Effector CD8-positive, alpha-beta T cell (primary cell): ENCODE data around the gene FAM117B.
"Not testable (repeated sequence)": the region's sequence is repeated elsewhere in the genome, so short reads cannot be mapped to it uniquely, and the experiment has no call there.

Experiments
- DNase-seq: peaks from one replicate; lab custom pipeline; 2025; lab: John Stamatoyannopoulos, UW

Gene FAM117B

DNA sequence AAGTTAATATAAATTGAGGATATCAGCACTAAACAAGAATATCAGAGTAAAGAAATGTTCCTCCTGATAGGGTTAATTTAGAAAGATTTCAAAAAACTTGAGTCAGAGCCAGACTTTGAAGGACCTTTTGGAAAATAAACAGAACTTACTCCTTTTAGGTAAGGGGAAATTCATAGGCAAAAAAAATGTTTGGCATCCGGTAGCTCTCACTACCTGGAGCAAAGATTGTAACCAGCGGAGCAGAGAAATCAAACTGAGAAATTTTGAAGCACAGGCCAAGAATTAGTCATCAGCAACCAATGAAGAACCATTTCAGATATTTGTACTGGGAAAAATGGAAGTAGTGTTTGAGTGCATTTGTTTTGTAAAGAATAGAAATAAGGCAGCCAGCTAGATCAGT is 123.8 kb downstream of the FAM117B start:
- no peak for DNase-seq

DNA sequence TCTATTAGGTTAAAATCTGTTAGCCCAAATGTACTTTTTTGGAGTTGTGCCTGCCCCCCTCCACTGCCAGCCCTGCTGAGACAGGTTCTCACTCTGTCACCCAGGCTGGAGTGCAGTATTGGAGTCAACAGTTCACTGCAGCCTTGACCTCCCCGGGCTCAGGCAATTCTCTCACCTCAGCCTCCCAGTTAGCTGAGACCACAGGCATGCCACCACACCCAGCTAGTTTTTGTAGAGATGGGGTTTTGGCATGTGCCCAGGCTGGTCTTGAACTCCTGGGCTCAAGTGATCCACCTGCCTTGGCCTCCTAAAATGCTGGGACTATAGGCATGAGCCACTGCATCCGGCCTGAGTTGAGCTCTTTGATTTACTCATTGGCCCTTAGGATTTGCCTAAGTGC is 126.1 kb downstream of the FAM117B start:
- DNase-seq = no peak

DNA sequence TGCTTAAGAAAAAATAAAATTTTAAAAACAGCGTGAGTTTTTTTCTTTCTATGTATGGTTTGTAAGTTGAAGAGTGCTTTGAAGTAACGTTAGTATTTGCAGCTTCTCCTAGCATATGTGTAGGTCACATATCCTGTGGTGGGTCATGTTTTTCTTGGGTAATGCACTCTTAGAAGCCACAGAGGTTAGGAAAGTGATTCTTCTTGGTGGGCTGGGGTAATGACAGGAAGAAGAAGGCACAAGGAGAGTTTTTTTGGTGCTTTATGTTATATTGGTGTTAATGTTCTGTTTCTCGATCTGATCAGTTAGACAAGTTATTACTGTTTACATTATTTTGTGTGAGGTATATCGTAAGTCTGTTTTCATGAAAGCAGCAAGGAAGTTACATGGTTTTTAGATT is 127.8 kb downstream of the FAM117B start:
- DNase-seq = no peak

DNA sequence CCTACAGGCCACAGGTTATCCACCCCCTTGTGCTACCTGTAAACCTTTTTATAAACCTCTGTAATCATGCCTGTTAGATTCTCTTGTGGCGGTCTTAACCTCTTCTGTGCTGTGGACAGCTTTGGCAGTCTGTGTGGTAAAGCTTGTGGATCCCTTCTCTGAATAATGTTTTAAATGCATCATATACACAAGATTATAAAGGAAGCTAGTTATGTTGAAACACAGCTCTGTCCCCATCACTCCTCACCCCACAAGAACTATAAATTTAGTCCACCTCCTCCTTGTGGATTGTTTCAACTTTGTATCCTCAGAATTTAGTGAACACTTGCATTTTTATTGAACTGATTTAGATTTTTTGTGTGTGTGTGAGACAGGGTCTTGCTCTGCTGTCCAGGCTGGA is 129.1 kb downstream of the FAM117B start:
- DNase-seq = no peak

DNA sequence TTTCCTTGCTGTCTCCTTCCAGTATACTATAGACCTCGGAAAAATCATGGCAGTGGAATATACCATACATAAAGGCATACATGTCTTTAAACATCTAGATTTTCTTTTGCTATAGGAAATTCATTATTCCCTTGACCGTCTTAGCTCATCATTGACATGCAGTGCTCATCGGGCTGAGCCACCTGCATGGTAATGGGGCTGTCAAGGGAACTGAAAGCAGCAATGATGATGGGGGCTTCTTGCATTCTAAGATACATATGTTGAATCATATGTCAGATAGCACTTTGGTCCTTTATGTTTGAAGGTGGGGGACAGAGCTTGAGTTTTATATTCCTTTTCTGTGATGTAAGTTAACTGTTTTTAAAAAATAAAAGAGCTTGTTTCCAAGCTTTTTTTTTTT is 130.2 kb downstream of the FAM117B start:
- no peak for DNase-seq

DNA sequence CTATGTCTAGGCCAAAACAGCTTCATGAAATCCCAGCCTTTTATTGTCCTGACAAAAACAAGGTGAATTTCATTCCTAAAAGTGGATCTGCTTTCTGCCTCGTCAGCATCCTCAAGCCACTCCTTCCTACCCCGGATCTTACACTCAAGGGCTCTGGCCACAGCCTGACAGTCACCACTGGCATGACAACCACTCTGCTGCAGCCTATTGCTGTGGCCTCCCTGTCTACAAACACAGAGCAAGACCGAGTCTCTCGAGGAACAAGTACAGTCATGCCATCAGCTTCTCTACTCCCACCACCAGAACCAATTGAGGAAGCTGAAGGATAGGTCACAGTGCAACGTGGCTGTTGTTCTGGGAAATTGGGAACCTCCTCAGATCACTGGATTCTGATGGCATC is 130.7 kb downstream of the FAM117B start:
- no peak for DNase-seq

DNA sequence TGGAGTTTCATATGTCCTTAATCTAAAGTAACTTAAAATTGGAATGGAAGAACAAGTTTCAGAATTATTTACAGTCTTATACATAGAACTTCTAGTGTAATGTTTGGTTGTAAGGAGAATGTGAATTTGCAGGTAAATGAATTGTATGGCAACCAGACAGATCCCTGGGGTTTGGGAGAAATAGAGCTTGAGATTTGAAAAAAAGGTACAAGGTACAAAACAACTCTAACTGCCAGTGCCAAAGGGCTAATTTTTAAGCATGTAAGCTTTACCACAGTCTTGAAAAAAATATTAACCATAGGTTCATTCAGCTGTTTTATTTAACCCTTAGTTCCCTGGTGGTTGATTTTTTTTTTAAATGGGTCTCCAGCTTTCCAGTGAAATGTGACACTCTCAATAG is 133.5 kb downstream of the FAM117B start:
- no peak for DNase-seq

DNA sequence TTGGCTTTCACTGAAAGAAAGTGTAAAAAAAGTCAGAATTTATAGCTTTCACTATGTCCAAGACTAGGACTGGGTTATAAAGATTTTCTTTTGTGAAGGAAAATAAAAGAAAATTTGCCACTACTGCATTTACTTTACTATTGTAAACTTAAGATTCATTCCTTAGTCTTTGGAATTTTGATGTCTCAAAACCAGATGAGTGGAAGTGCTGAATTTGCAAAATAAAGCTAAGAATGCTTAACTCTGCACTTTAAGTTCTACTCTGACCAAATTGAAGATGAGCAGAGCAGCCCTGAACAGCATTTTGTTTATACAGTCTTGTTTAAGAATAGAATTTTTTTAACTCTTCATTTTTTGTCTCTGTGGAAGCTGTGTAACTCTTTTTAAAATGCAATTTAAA is 134.4 kb downstream of the FAM117B start:
- no peak for DNase-seq

DNA sequence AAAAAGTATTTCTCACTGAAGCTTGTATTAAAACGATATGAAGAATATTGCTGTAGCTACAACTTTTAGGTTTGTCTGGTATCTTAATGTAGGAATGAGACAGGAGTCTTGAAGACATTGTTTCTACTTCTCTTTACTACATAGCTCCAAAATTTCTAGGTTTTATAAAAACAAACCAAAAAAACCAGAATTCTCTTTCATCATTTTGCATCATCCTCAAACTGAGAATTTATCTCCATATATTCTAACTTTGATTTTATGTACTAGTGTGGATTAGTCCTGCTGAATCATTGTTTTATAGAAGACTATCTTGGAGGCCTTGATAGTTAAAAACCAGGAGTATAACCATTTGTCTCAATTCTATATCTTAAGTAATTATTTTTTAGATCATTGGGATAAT is 136.6 kb downstream of the FAM117B start:
- DNase-seq = no peak

DNA sequence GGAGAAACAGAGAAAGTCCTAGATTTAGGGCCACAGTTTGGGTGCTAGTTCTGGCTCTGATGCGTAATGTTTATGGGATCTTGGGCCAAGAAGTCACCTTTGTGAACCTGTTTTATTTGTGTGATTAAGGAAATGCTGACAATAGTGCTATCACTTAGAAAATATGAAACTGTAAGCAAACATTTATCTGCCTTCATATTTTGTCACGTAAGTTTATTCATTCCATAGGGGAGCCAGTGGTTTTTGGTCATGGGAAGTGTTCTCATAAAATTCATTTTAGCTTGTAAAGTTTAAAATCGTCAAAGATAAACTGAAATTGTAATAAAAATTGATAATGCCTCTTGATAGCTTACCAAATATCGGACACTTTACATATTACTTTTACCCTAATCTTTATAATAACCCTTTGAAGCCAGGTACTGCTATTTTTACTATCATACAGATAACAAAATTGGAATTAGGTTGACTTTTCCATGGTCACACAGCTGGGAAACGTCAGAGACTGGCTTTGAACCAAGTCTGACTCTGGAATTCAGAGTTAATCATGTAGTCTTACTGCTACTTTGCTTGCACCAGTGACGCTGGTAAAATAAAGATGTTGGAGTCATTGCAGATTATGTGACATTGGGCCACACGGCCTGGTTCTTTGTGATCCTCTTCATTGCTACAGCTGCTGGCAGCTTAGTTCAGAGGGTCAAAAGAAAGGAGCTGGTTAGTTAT is 137.1 kb downstream of the FAM117B start:
- DNase-seq = no peak

DNA sequence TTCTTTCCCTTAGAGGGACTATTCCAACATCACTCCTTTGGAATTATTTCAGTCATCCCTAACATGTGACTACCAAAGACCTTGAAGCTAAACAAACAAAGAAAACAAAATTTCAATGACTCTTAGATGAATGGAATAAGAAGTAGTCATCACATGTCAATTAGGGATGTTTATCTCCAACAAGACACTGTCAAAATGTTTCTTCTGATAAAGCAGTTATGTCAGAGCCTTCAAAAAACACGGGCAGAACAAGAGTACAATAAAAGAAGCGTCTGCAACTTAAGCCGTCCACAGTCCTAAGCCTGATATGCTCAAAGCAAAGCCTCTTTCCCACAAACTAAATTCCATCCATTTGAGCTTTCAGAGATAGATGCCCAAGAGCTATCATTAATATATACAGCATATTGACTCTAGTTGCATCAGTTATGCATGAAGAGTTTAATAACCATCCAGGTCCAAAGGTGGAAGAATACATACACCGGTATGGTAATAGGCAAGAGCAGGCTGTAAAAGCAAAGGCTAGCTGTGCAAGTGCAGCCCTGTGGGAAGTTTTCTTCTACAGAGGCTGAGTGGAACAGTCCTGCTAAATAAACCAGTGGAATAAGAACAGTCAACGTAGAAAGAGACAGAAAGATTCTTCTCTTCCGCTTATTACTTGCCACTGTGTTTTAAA is 138.7 kb downstream of the FAM117B start:
- no peak for DNase-seq

DNA sequence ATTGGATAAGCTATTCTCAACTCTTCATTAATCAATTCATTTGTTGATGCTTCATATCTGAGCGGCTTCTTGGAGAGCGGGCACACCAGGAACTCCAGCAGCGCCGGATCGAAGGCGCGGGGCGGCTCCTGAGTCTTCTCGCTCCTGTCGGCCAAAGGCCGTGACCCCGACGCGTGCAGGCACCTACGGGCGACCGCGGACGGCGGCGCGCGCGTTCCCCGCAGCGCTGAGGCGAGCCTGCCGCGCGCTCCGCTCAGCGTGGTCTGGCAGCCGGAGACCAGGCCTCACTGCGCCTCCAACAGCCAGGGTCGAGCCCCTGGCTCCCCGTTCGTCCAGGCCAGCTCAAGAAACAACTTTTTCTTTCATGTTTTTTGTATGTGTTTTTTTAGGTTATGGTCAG is 139.3 kb downstream of the FAM117B start:
- DNase-seq = no peak

DNA sequence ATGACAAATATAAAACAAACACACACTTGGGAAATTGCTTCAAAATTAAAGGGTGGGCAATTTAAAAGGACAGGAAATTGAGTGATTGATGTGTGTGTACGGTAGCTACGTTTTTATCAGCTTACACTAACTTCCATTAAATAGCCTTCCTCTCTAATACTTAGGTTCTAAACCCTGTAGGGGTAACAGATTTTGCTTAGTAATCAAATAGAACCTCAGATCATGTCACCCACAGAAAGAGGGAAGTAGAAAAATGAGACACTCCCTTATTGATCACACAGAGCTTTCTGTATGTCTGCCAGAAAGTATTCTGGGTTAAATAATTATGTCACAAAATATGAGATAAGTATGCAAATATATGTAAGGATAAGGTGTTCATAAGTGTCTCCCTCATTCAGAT is 143.4 kb downstream of the FAM117B start:
- no peak for DNase-seq

DNA sequence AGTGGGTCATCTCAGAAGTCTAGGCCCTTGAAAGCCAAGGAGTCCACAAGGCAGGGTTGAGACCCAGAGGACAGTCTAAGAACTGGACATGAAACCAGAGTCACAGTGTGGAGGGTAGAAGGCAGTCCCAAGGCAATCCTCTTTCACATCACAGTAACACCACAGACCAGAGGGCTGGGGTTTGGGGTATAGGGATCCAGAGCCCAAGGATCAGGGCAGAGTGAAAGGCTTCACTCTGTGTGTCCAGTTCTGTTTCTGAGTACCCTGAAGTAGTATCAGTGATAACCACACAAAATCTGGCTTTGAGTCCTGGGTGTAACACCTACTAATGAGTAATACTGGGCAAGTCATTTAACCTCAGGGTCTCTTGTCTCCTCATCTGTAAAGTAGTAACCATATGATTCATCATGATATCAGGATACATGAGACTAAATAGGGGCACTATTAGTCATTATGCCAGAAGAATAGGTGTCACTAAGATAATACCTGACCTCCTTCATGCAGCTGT is 145.8 kb downstream of the FAM117B start:
- DNase-seq = no peak

DNA sequence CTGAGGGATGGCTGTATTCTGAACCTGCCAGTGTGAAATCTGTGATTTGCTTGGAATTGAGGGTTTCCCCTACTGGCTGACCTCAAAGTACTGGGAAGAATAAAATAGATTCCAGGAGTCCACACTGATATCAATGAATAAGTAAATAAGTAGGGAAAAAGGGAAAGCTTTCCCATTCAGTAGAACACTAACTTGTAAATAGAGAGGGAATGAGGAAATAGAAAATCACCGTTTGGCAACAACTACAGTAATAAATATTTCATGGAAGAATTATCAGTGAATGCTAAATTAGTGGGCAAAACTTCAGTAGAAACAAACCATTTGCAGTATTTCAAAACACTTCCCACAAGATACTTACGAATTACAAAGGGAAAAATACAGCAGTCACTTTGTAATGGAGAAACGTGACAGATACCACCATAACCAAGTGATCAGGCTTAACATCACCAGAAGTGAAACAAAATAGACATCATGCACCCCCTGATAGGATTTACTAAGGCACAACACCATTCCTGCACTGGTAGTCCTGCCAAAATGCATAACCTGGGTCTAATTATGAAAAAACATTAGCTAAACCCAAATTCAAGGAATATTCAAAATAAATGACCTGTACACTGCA is 148.3 kb downstream of the FAM117B start:
- DNase-seq = no peak

DNA sequence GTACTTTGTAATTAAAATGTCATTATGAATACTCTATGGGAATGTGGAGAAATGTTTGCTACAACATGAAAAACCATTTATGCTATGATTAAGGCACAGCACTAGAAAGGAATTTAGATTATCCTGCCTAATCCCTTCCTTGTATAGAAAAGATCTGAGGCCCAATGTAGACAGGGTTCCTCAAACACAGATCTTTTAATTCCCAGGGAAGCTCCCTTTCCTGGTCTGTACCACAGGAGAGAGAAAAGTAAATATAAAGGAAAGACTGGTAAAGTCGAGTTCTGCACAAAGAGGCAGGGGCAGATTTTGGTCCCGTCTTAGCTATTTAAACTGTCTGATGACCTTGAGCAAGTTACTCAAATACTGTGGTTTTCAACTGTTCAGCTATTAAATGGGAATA is 152.1 kb downstream of the FAM117B start:
- no peak for DNase-seq

DNA sequence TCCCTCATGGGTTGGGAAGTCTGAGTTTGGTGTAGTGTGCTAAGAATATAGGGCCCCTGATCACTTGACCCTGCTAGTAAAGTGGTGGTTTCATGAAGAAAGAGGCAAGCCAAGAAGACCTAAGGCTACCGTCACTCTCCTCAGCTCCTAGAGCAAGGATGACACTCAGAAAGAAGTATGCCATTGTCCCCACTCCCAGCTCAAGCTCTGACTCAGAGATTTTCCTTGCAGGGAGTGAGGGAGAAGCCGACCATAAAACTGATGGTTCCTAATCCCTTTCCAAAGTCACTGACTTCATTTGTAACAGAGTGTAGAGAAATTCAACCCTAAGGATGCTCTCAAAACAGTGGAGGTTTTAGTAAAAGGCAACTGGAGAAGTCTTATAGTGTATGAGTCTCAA is 155.9 kb downstream of the FAM117B start:
- DNase-seq = no peak

DNA sequence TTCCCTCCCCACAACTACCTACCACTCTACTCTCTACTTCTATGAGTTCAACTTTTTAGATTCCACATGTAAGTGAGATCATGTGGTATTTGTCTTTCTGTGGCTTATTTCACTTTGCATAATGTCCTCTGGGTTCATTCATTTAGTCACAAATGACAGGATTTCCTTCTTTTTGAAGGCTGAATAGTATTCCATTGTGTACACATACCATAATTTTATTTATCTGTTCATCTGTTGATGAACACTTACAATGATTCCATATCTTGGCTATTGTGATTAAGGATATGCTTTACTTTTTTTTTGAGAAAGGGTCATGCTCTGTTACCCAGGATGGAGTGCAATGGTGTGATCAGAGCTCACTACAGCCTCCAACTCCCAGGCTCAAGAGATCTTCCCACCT is 163.2 kb downstream of the FAM117B start:
- no peak for DNase-seq

DNA sequence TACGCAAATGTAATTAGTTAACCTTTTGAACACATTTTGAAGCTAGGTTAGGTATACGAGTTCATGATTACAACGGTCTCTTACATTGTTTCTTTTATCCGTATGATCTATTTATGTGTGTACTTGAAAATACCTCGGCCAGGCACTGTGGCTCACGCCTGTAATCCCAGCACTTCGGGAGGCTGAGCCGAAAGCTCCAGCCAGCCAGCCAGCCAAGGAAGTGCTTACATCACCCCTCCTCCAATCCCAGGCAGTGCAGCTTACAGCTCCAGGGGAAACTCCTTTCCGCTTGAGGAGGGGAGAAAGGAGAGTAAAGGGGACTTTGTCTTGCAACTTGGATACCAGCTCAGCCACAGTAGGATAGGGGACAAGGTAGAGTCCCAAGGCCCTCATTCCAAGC is 171.1 kb downstream of the FAM117B start:
- DNase-seq = not testable (repeated sequence)

DNA sequence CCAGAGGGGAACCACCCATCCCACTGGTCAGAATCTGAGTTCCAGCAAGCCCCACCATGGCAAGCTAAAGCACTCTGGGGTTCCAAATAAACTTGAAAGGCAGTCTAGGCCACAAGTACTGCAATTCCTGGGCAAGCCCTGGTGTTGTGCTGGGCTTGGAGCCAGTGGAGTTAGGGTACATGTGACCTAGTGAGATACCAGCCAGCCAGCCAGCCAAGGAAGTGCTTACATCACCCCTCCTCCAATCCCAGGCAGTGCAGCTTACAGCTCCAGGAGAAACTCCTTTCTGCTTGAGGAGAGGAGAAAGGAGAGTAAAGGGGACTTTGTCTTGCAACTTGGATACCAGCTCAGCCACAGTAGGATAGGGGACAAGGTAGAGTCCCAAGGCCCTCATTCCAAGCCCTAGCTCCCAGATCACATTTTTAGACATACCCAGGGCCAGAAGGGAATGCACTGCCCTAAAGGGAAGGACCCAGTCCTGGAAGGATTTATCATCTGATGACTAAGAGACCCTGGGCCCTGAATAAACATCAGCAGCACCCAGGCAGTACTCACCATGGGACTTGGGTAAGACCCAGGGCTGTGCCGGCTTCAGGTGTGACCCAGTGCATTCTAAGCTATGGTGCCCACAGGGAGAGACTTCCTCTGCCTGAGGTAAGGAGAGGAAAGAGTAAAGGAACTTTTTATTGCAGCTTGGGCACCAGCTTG is 172.8 kb downstream of the FAM117B start:
- not testable (repeated sequence) for DNase-seq

DNA sequence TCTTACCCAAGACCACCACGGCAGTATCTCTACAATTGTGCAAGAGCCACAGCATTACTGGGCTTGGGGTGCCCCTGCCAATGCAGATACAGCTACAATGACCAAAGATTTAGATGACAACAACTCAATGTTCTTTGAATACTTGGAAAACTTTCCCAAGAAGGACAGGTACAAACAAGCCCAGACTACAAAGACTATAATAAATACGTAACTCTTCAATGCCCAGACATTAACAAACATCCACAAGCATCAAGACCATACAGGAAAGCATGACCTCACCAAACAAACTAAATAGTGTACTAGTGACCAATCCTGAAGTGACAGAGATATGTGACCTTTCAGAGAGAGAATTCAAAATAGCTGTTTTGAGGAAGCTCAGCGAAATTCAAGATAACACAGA is 174.0 kb downstream of the FAM117B start:
- DNase-seq = no peak

DNA sequence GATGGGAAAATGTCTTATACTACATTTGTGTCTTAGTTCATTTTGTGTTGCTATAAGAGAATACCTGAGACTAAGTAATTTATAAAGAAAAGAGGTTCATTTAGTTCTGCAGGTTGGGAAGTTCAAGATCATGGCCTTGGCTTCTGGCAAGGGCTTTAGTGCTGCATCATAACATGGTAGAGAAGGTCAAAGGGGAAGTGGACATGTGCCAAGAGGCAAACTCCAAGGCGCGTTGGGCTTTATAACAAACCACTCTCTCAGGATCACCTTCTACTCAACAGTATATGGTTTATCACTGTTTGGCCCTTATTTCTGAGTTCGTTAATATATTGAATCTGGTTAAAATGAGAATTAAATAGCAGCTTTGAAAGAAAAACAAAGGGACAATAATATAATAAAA is 178.6 kb downstream of the FAM117B start:
- DNase-seq = no peak

DNA sequence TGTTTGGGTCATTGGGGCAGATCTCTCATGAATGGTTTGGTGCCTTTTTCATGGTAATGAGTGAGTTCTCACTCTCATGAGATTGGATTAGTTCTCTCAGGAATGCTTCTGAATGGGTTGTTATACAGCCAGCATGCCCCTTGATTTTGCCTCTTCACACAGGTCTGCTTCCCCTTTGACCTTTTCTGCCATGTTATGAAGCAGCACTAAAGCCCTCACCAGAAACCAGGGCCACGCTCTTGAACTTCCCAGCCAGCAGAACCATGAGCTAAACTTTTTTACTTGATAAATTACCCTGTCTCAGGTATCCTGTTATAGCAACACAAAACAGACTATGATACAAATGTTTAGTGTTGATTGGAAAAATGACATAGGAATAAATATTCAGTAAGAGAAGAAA is 179.5 kb downstream of the FAM117B start:
- DNase-seq = no peak
